ENCODE results near the gene ZGPAT.

ZGPAT gene

GRCh38 chr20:63689046-63690002 is 18.5 kb upstream of the ZGPAT start:
- TF ChIP-seq CTCF (IDR thresholded peaks at IDR 0.05; ENCODE audit: low read depth, low read length): no peak
- no peak overlapping the region for H3K4me3 ChIP-seq (replicated peaks in 1 of 2; ENCODE audit: low read depth in 2 of 2, low read length in 2 of 2)
- DNase-seq (ENCODE audit: low read depth in 2 of 2): no peak

- no peak overlapping the region for H3K4me3 ChIP-seq (replicated peaks in 1 of 2; ENCODE audit: low read depth in 2 of 2, low read length in 2 of 2)
- TF ChIP-seq CTCF (IDR thresholded peaks at IDR 0.05; ENCODE audit: low read depth, low read length): no peak
- no peak for DNase-seq (ENCODE audit: low read depth in 2 of 2)
These were observed 17.6 kb upstream of the ZGPAT start for GRCh38 chr20:63690003-63690897.

- DNase-seq (ENCODE audit: low read depth in 2 of 2): no peak
- no peak for TF ChIP-seq CTCF (IDR thresholded peaks at IDR 0.05; ENCODE audit: low read depth, low read length)
- no peak overlapping the region for H3K4me3 ChIP-seq (replicated peaks in 1 of 2; ENCODE audit: low read depth in 2 of 2, low read length in 2 of 2)
These were observed 16.7 kb upstream of the ZGPAT start for GRCh38 chr20:63690898-63691710.

- no peak for TF ChIP-seq CTCF (IDR thresholded peaks at IDR 0.05; ENCODE audit: low read depth, low read length)
- H3K4me3 ChIP-seq (replicated peaks in 1 of 2; ENCODE audit: low read depth in 2 of 2, low read length in 2 of 2): no peak overlapping the region
- no peak for DNase-seq (ENCODE audit: low read depth in 2 of 2)
These were observed 16.0 kb upstream of the ZGPAT start for GRCh38 chr20:63691711-63692435.

GRCh38 chr20:63692436-63693082 is 15.3 kb upstream of the ZGPAT start:
- peak in 1 of 2 donors; percentile 34 for DNase-seq (ENCODE audit: low read depth in 2 of 2)
- H3K4me3 ChIP-seq (replicated peaks in 1 of 2; ENCODE audit: low read depth in 2 of 2, low read length in 2 of 2): no peak overlapping the region
- TF ChIP-seq CTCF (IDR thresholded peaks at IDR 0.05; ENCODE audit: low read depth, low read length): peak; percentile 32
